Measurements from ENCODE around the gene ATAD5.
"Not testable (repeated sequence)": the region's sequence is repeated elsewhere in the genome, so short reads cannot be mapped to it uniquely, and the experiment has no call there.

DNA sequence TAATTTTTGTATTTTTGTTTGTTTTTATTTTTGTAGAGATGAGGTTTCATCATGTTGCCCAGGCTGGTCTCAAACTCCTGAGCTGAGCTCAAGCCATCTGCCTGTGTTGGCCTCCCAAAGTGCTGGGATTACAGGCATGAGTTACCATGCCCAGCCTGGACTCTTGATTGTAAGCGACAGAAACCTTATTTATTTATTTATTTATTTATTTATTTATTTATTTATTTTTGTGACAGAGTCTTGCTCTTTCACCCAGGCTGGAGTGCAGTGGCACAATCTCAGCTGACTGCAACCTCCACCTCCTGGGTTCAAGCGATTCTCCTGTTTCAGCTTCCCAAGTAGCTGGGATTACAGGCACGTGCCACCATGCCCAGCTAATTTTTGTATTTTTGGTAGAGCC, 98.1 kb downstream of the ATAD5 start:
- not testable (repeated sequence) for TF ChIP-seq SUZ12 (IDR thresholded peaks at IDR 0.05; ENCODE audit: extremely low read depth, insufficient read depth, insufficient read length); YY1 (IDR thresholded peaks at IDR 0.05; ENCODE audit: insufficient read depth, insufficient read length)

Data from NT2/D1 (cell line).